HG02852 (cell line): ENCODE results near the gene CDR2.
"Not testable (repeated sequence)": the region's sequence is repeated elsewhere in the genome, so short reads cannot be mapped to it uniquely, and the experiment has no call there.

Experiments used
- ATAC-seq: cut with Tn5 transposase; IDR thresholded peaks from one replicate; pipeline ENCODE4 v1.9.1; 2021; ENCODE audit warnings: mild to moderate bottlenecking, moderate library complexity; ENCODE audit not compliant: unreplicated experiment

CDR2 gene

GRCh38 chr16:22311520-22311919, 62.9 kb downstream of the CDR2 start:
- no peak for ATAC-seq

DNA sequence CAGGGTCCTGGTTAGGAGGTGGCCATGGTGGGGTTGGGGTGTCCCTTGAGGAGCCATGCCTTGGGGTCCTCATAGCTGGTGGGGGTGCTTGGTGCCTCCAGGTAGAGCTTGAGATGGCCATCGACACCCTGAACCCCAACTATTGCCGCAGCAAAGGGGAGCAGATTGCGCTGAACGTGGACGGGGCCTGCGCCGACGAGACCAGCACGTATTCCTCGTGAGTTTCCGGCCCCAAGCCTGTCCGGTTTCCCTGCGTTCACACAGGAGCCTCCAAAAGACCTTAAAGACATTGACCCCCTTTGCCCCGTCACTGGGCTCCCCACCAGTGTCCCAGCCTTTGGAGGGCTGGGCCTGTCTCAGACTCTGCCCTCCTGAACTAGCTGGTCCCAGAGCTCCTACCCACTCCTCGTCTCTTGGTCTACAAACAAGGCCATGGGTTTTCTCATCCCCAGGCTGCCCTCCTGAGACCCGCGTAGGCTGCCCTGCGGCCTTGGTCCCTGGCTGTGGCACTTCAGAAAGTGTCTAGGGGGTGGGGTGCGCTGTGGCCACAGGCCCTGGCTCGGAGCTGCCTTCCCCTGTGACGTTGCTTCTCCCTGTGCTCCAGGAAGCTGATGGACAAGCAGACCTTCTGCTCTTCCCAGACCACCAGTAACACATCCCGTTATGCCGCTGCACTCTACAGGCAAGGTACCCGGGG, 65.4 kb downstream of the CDR2 start:
- ATAC-seq = no peak

DNA sequence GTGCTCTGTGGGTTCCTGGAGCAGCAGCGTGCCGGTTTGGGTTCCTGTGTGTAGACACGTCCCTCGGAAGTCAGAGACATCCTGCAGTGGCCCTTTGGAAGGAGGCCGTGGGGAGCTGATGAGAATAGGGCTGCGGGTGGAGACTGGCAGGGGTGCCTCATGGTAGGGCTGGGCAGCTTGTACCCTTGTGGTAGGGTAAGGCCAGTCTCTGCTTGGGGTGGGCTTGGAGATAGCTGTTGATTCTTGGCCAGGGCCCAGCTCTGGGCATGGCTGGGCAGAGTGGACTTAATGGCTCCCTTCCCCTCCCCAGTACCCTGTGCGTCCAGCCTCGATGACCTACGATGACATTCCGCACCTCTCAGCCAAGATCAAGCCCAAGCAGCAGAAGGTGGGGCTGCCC, 66.6 kb downstream of the CDR2 start:
- no peak for ATAC-seq

DNA sequence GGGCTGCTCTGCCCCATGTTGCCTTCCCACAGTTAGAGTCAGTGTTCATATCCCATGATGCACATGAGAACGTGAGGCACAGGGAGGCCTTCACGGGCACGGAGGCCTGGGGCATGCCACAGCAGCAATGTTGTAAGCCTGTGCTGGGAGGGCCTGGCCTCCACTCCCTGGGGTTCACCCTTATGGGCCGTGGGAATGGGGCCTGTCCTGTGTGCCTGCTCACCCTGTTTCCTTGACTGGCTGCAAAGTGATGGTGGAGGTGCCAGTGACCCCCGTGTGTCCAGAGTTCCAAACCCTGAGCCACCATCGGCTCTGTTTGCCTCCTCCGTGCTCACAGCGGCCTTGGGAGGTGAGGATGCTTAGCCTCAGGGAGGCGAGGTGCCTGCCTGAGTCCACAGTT, 67.6 kb downstream of the CDR2 start:
- no peak for ATAC-seq

- no peak for ATAC-seq
Measured at GRCh38 chr16:22304411-22304810, 70.0 kb downstream of the CDR2 start.

DNA sequence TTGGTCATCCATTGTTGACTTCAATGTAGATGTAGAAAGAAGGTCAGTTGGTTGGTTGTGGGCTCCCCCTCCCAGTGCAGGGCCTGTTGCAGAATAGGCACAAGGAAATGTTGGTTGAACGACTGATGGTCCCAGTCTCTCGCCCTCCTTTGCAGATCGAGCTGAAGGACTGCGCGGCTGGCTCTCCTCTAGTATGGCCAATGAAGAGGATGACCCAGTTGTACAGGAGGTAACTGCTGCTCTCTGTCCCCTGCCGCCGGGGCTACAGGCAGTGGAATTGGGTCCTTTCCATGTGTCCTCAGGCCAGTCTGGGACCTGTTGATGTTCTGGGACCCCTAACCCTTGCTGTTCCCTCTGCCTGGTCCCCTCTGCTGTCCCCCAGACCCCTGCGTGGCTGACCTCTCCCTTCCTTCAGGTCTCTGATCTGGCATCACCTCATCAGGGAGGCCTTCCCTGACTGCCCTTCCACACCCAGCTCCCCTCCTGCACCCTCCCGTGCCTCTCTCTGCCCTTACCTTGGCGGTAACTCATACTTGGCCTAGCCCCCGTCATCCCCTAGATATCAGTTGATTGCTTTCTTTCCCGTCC, 71.5 kb downstream of the CDR2 start:
- ATAC-seq = no peak

DNA sequence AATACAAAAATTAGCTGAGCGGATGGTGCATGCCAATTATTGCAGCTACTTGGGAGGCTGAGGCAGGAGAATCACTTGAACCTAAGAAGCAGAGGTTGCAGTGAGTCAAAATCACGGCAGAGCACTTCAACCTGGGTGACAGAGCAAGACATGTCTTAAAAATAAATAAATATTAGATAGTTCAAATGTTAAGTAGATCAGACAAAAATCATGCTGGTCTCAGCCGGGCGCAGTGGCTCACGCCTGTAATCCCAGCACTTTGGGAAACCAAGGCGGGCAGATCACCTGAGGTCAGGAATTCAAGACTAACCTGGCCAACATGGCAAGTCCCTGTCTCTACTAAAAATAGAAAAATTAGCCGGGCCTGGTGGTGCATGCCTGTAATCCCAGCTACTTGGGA, 73.0 kb downstream of the CDR2 start:
- ATAC-seq = not testable (repeated sequence)

- ATAC-seq = no peak
Measured at GRCh38 chr16:22300427-22301071, 73.9 kb downstream of the CDR2 start.

- no peak for ATAC-seq
Measured at GRCh38 chr16:22299036-22299435, 75.4 kb downstream of the CDR2 start.

GRCh38 chr16:22297871-22298733, 76.3 kb downstream of the CDR2 start:
- peak; percentile 31 for ATAC-seq

DNA sequence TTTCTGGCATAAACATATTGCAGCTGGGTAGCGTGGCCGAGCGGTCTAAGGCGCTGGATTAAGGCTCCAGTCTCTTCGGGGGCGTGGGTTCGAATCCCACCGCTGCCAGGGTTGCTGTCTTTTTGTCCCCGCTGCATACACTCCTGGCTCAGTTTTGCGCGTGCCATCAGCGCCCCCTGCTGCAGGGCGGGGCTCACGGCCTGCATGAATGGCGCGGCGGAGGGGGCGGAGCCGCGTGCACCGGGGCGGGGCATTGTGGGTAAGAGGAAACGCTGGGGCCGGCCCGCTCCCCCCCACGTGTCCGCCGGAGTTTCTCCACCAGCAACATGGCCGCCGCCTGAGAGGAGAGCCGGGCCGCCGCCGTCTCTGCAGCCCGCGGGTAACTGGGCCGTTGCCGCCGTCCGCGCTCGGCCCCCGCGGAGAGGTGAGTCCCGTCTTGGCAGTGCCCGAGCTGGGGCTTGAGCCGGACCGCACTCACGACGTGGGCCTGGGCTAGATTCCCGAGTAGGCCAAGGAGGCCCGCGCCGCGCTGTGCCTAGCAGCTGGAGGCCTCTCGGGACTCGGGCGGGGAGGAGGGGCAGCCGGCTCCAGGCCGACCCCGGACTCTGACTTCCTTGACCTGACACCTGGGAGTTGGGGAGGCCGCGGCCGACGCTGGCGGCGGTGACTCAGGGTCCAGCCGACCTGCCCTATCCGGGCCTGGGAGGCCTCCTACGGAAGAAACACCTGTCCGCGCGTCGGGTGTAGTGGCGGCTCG, 77.1 kb downstream of the CDR2 start, which contains the start of gene POLR3E:
TSS of gene POLR3E (plus strand) at position 296 of the 757 bp plus-strand sequence. CDS start 5,560 bp downstream, outside the sequence.
- peak; percentile 79 for ATAC-seq

GRCh38 chr16:22296225-22297113, 78.0 kb downstream of the CDR2 start:
- ATAC-seq = no peak
